CD4-positive, CD25-positive, alpha-beta regulatory T cell (primary cell): ENCODE data around the gene NT5C3A. TPM values are rescaled to one million over a fixed set of nuclear protein-coding genes. Genes with fewer than 3 reads are reported as not detected.
A peak's percentile ranks its signal among the peaks of the same experiment; 100 is the strongest.
"Not testable (repeated sequence)": the region's sequence is repeated elsewhere in the genome, so short reads cannot be mapped to it uniquely, and the experiment has no call there.

Source experiments
- ATAC-seq, 2 donors: fragments of 150-1000 bp; cut with Tn5 transposase; one replicate each; pipeline ENCODE4 v1.10.0; 2021; ENCODE audit warnings: low read depth in 2 of 2, moderate number of reproducible peaks in 2 of 2, moderate library complexity in 1 of 2
- DNase-seq, 3 donors: peaks; one replicate each; pipeline versions ENCODE4 v3.0.0 to v3.0.0-alpha.2; 2012 to 2022; ENCODE audit warnings: mixed read lengths in 1 of 3
- H3K27ac ChIP-seq: one replicate; pipeline ENCODE4 v1.7.0; 2013; ENCODE audit warnings: mild to moderate bottlenecking, low read length; ENCODE audit not compliant: insufficient read depth, poor library complexity, severe bottlenecking
- H3K27me3 ChIP-seq: one replicate; pipeline ENCODE4 v1.7.0; 2013; ENCODE audit warnings: low read length; ENCODE audit not compliant: control insufficient read depth, insufficient read depth
- H3K36me3 ChIP-seq: one replicate; pipeline ENCODE4 v1.7.0; 2013; ENCODE audit warnings: mild to moderate bottlenecking, low read length, moderate library complexity; ENCODE audit not compliant: control insufficient read depth, insufficient read depth
- H3K4me1 ChIP-seq: 2 replicates; pipeline ENCODE4 v1.7.0; 2013; ENCODE audit warnings: mild to moderate bottlenecking, low read length; ENCODE audit not compliant: insufficient read depth, control insufficient read depth, poor library complexity, severe bottlenecking
- H3K4me3 ChIP-seq: one replicate; pipeline ENCODE4 v1.7.0; 2013; ENCODE audit warnings: low read depth, mild to moderate bottlenecking, low read length, moderate library complexity
- H3K9me3 ChIP-seq, 2 experiments: 1 replicate in 1 of 2; 2 replicates in 1 of 2; pipeline ENCODE4 v1.7.0; 2013; ENCODE audit warnings: low read length in 2 of 2, mild to moderate bottlenecking in 1 of 2, moderate library complexity in 1 of 2; ENCODE audit not compliant: control insufficient read depth in 2 of 2
- H3K27ac Mint-ChIP-seq, 3 donors: one replicate each; pipeline ENCODE4 v1.8.0; 2020 to 2022; ENCODE audit warnings: mild to moderate bottlenecking in 3 of 3, mixed read lengths in 3 of 3, moderate library complexity in 2 of 3
- H3K27me3 Mint-ChIP-seq: one replicate; pipeline ENCODE4 v1.8.0; 2022; ENCODE audit warnings: mild to moderate bottlenecking, mixed read lengths
- H3K36me3 Mint-ChIP-seq: one replicate; pipeline ENCODE4 v1.8.0; 2020; ENCODE audit warnings: mixed read lengths
- H3K4me1 Mint-ChIP-seq, 4 donors: one replicate each; pipeline ENCODE4 v1.8.0; 2020 to 2022; ENCODE audit warnings: mixed read lengths in 4 of 4, mild to moderate bottlenecking in 1 of 4
- H3K4me3 Mint-ChIP-seq, 4 donors: one replicate each; pipeline ENCODE4 v1.8.0; 2020 to 2022; ENCODE audit warnings: mild to moderate bottlenecking in 4 of 4, mixed read lengths in 4 of 4, moderate library complexity in 3 of 4
- H3K9me3 Mint-ChIP-seq, 7 donors: one replicate each; pipeline ENCODE4 v1.8.0; 2020 to 2022; ENCODE audit warnings: mixed read lengths in 7 of 7, mild to moderate bottlenecking in 3 of 7, moderate library complexity in 2 of 7
- polyA plus RNA-seq, 4 donors: library from polyadenylated mRNA; unstranded; fragments of 300-500 nt; fragmentation: Illumina TruSeq; gene quantifications; one replicate each; pipeline ENCODE4 v1.2.3, GENCODE V29; 2021
- total RNA-seq: library from RNA; stranded (reverse); gene quantifications from one replicate; pipeline ENCODE4 v1.2.3, GENCODE V29; 2022

Gene NT5C3A
- total and polyA plus RNA-seq, 5 donors from 2014 or later, result 55.1 to 74.0 (median 61.7) TPM

DNA sequence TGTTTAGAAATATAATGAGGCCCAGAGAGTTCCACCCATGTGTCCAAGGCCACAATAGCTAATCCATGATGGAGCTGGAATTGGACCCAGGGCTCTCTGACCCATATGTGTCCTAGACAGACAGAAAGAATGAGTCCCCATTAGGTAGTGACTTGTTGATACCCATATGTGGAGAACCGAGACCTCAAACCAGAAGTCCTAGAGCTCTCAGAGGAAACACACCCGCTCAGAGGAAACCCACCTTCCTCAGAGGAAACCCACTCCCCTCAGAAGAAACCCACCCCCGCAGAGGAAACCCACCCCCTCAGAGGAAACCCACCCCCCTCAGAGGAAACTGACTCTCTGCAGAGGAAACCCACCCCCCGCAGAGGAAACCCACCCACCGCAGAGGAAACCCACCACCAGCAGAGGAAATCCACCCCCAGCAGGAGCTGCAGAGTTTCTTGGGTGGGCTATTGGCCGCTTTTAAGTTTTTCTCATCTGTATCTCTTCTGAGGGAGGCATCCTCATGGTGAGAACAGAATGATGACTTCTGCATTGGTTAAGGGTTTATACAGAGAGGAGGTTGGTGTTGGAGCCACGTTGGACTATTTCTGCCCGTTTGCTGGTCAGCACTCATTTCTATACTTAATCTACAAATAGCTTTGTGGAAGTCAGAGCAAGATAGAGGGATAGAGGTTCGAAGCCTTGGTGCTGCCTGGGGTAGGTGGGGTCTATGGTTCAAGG is 70.4 kb downstream of the NT5C3A start:
- H3K9me3 Mint-ChIP-seq, H3K4me3 ChIP-seq, H3K36me3 Mint-ChIP-seq, H3K9me3 ChIP-seq, ATAC-seq, DNase-seq, H3K27me3 ChIP-seq, H3K27ac ChIP-seq, H3K4me1 ChIP-seq, H3K4me3 Mint-ChIP-seq, H3K36me3 ChIP-seq: not testable (repeated sequence)
- Mint-ChIP-seq H3K4me1 (peaks cover 0 to 13% (median 3%) of the 10 kb centered on the region in 4 donors), H3K27ac (peak overlapping the region in 1 of 3 donors; percentile 23), H3K27me3 (peaks cover 12% of the 10 kb centered on the region)

DNA sequence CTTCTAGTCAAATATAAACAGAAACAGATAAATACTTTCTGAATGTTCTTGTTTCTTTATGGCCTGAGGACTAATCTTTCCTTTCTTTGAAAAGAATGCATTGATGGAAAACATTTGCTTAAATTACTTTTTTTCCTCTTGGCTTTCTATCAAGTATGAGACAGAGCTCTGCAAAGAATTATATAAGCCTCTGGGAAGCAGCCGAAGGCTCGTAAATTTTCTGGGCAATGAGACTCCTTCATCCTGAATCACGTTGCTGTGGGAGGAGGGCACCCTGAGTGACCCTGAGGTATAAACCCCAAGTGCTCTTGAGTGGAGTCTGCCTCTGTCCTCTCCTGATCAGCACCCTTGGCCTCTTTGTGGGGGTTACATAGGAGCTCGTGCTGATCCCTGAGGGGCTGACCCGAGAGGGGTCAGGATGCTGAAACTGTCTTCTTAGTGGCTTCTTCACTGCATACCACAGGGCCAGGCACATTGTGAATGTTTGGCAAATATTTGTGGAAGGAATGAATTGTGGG is 71.4 kb downstream of the NT5C3A start:
- H3K4me1 Mint-ChIP-seq, result peaks cover 0 to 13% (median 3%) of the 10 kb centered on the region in 4 donors
- not testable (repeated sequence) for H3K27ac ChIP-seq, H3K36me3 Mint-ChIP-seq, H3K36me3 ChIP-seq, H3K4me3 Mint-ChIP-seq, DNase-seq, H3K27ac Mint-ChIP-seq, H3K27me3 ChIP-seq, ATAC-seq, H3K9me3 ChIP-seq, H3K9me3 Mint-ChIP-seq, H3K4me1 ChIP-seq, H3K4me3 ChIP-seq
- peaks cover 12% of the 10 kb centered on the region for H3K27me3 Mint-ChIP-seq

DNA sequence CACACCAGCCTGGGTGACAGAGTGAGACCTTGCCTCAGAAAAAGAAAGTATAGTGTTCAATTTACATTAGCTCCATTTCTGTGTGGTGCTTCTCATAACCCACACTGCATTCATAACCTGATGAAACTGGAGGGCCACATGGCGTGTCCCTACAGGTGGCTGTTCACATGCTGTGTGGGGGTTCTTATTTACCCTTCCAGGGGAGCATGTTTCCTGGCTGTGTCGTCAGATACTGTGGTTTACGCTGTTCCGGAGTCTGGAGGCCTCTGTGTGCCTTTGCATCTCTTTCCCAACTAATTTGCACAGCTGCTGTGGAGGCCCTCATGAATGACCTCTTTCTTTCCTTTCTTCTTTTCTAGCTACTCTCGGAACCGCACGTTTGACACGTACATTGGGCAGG is 74.4 kb downstream of the NT5C3A start:
- Mint-ChIP-seq H3K27me3 (peaks cover 16% of the 10 kb centered on the region), H3K4me1 (peaks cover 0 to 11% (median 3%) of the 10 kb centered on the region in 4 donors)
- not testable (repeated sequence) for H3K9me3 Mint-ChIP-seq, H3K9me3 ChIP-seq, DNase-seq, H3K4me1 ChIP-seq, H3K4me3 Mint-ChIP-seq, H3K27ac Mint-ChIP-seq, H3K4me3 ChIP-seq, H3K36me3 ChIP-seq, ATAC-seq, H3K27ac ChIP-seq, H3K27me3 ChIP-seq, H3K36me3 Mint-ChIP-seq

DNA sequence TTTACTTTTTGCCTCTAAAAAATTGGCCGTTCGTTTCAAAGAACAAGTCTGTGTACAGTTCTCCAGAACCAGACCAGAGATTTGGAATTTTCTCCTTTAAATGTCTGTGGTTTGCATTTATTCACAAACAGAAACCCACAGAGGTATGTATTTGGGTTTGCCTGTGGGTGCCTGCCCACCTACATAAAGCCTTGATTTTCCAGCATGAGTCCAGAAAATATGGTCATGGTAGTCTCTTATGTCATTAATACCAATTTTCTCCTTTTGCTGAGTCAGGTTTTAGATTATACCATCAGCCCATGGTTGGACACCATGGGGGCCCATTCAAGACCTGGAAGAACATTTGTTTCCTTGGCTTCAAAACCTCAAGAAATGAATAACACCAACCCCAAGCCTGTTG is 82.7 kb downstream of the NT5C3A start:
- H3K27me3 Mint-ChIP-seq, ATAC-seq, H3K36me3 ChIP-seq, H3K9me3 Mint-ChIP-seq, H3K27ac Mint-ChIP-seq, H3K9me3 ChIP-seq, H3K36me3 Mint-ChIP-seq, H3K4me3 ChIP-seq, H3K27ac ChIP-seq, H3K4me1 Mint-ChIP-seq, H3K27me3 ChIP-seq, DNase-seq, H3K4me3 Mint-ChIP-seq, H3K4me1 ChIP-seq: not testable (repeated sequence)

DNA sequence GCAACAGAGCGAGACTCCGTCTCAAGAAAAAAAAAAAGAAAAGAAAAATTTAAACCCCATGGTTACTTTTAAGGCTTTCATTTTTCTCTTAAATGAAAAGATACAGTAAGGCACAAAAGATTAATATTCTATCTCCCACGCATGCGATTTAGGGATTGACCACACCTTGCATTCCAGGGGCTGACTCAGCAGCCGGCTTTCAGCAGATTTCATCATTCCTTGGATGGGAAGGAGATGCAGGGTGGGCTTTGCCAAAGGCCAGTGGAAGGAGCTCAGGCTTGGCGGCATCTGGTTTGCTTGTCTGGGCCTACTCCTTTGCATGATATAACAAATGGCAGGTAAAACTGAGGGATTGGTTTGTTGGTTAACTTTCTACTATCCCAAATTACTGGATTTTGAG is 83.3 kb downstream of the NT5C3A start:
- H3K4me1 ChIP-seq, H3K27ac ChIP-seq, H3K36me3 ChIP-seq, H3K4me3 Mint-ChIP-seq, ATAC-seq, H3K9me3 Mint-ChIP-seq, H3K4me3 ChIP-seq, H3K4me1 Mint-ChIP-seq, H3K27ac Mint-ChIP-seq, H3K27me3 ChIP-seq, DNase-seq, H3K9me3 ChIP-seq, H3K27me3 Mint-ChIP-seq, H3K36me3 Mint-ChIP-seq: not testable (repeated sequence)

DNA sequence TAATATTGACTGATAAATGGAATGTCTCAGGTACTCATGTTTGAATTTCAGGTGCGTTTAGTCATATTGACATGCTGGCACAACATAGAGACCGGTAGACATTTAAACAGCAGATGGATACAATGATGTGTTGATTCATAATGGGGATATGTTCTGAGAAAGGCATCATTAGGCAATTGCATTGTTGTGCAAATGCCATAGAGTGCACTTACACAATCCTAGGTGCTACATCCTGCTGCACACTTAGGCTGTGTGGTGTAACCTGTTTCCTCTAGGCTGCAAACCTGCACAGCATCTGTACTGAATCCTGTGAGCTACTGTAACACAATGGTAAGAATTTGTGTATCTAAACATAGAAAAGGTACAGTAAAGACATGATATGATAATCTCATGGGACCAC is 85.4 kb downstream of the NT5C3A start:
- H3K27ac Mint-ChIP-seq, H3K27me3 Mint-ChIP-seq, H3K4me3 Mint-ChIP-seq, H3K4me1 Mint-ChIP-seq, H3K36me3 ChIP-seq, H3K9me3 ChIP-seq, H3K4me3 ChIP-seq, H3K4me1 ChIP-seq, DNase-seq, H3K36me3 Mint-ChIP-seq, ATAC-seq, H3K27ac ChIP-seq, H3K27me3 ChIP-seq, H3K9me3 Mint-ChIP-seq: not testable (repeated sequence)

DNA sequence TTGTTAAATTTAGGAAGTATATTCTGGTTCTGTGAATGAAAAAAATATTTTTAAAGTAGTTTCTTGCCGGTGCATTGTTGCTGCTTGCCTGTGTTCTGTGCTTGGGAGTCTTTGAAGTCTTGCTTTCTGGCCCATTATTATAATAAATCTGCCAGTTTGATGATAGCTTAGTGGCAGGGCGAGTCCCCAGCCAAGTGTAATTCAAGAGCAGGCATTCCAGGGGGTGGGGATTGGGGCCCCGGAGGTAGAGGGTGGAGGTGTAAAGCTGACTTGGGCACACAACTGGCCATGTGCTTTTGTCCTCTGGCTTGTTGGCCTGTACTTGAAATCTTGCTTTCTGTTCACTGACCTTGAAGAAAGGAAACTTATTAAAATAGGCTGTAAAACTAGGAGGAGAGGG is 90.6 kb downstream of the NT5C3A start:
- not testable (repeated sequence) for H3K27ac ChIP-seq, H3K4me1 ChIP-seq, H3K27me3 Mint-ChIP-seq, H3K9me3 ChIP-seq, H3K4me1 Mint-ChIP-seq, ATAC-seq, H3K36me3 ChIP-seq, H3K9me3 Mint-ChIP-seq, H3K4me3 ChIP-seq, H3K27me3 ChIP-seq, H3K36me3 Mint-ChIP-seq, H3K4me3 Mint-ChIP-seq, H3K27ac Mint-ChIP-seq, DNase-seq

DNA sequence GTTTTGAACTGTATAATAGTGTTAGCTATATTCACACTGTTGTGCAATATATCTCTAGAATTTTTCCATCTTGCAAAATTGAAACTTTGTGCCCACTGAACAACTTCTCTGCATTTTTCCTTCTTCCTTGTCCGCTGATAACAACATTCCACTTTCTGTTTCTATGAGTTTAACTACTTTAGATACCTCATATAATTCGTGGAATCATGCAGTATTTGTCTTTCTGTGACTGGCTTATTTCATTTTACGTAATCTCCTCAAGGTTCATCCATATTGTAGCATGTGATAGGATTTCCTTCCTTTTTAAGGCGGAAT is 95.4 kb downstream of the NT5C3A start:
- DNase-seq, result not testable (repeated sequence)

More for the DNA sequence above, 95.4 kb downstream of the NT5C3A start:
- not testable (repeated sequence) for H3K4me3 Mint-ChIP-seq, ATAC-seq, H3K9me3 Mint-ChIP-seq, H3K36me3 ChIP-seq, H3K27ac ChIP-seq, H3K4me1 ChIP-seq, H3K4me1 Mint-ChIP-seq, H3K27ac Mint-ChIP-seq, H3K27me3 Mint-ChIP-seq, H3K27me3 ChIP-seq, H3K4me3 ChIP-seq, H3K9me3 ChIP-seq, H3K36me3 Mint-ChIP-seq
